ENCODE results near the gene SLC24A1.

GRCh38 chr15:65660927-65661326, 39.2 kb downstream of the SLC24A1 start:
- TF ChIP-seq CTCF (IDR thresholded peaks at IDR 0.05) (no peak), POLR2A (IDR thresholded peaks at IDR 0.05) (no peak)

Data from Peyer's patch (tissue), 4 donors.